ENCODE measurements around the gene DLGAP4. TPM values are rescaled to one million over a fixed set of nuclear protein-coding genes. Genes with fewer than 3 reads are reported as not detected.

DLGAP4 gene
- total and polyA plus RNA-seq, 9 donors = 13.0 to 63.9 (median 52.2) TPM

GRCh38 chr20:36447101-36447500 lies 141.0 kb downstream of the DLGAP4 start:
- DNase-seq = no peak
- no peaks in the 10 kb centered on the region for H3K4me1 ChIP-seq (ENCODE audit: control insufficient read depth, insufficient read depth, low read length)
- peaks cover 3% of the 10 kb centered on the region for H3K27me3 ChIP-seq (ENCODE audit: control insufficient read depth, insufficient read depth, low read length)
- H3K27ac ChIP-seq (ENCODE audit: low read length) = no peak overlapping the region
- H3K9me3 ChIP-seq (replicated peaks; ENCODE audit: control insufficient read depth, low read depth, low read length) = no peaks in the 10 kb centered on the region
- no peak overlapping the region for H3K4me3 ChIP-seq (ENCODE audit: low read length)
- no peaks in the 10 kb centered on the region for H3K36me3 ChIP-seq (ENCODE audit: control insufficient read depth, insufficient read depth, low read length)

- Histone ChIP-seq H3K4me3 (ENCODE audit: low read length) (no peak overlapping the region), H3K9me3 (replicated peaks; ENCODE audit: control insufficient read depth, low read depth, low read length) (no peaks in the 10 kb centered on the region), H3K36me3 (ENCODE audit: control insufficient read depth, insufficient read depth, low read length) (no peaks in the 10 kb centered on the region), H3K27ac (ENCODE audit: low read length) (no peak overlapping the region), H3K4me1 (ENCODE audit: control insufficient read depth, insufficient read depth, low read length) (peaks cover 3% of the 10 kb centered on the region), H3K27me3 (ENCODE audit: control insufficient read depth, insufficient read depth, low read length) (peaks cover 3% of the 10 kb centered on the region)
- no peak for DNase-seq
These were observed 143.5 kb downstream of the DLGAP4 start for GRCh38 chr20:36449663-36450062.

GRCh38 chr20:36454332-36454697 lies 148.2 kb downstream of the DLGAP4 start:
- no peak for DNase-seq
- Histone ChIP-seq H3K27ac (ENCODE audit: low read length) (peak overlapping the region; percentile 29), H3K36me3 (ENCODE audit: control insufficient read depth, insufficient read depth, low read length) (no peaks in the 10 kb centered on the region), H3K27me3 (ENCODE audit: control insufficient read depth, insufficient read depth, low read length) (peaks cover under 1% of the 10 kb centered on the region), H3K4me3 (ENCODE audit: low read length) (no peak overlapping the region), H3K4me1 (ENCODE audit: control insufficient read depth, insufficient read depth, low read length) (peaks cover 15% of the 10 kb centered on the region), H3K9me3 (replicated peaks; ENCODE audit: control insufficient read depth, low read depth, low read length) (no peaks in the 10 kb centered on the region)
- WGBS (ENCODE audit: insufficient coverage) = 54% methylated on average over 2 of the region's 4 CpGs

DNA sequence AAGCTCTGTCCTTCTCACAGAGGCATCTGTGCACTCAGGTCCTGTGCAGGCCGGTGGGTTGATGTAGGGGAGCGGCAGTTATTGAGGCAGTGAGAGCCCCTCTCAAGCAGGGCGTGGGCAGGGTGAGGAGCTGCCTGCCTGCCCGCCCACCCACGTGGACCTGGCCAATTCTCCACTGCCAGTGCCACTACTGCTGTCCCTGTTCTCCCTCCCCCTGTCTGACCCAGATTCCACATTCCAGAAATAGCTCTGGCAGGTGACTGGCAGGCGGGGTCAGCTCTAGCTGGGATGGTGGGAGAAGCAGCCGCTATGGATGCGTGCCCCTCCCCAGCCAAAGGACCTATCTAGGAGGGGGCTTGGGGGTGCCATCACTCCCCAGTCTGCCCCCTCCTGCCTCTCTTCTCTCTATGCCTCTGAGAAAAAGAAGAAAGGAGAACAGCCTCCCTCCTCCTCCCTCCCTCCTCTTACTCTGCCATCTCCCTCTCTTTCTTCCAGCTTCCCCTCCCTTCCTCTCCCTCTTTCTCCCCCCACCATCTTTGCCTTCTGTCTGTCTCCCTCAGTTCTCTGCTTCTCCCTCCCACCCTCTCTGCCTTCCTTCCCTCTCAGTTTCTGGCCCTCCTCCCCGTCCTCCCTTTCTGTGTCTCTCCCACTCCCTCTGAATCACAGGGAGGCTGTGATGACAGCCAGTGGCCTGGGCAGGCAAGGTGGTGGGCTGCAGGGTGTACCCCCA lies 148.7 kb downstream of the DLGAP4 start:
- H3K4me3 ChIP-seq (ENCODE audit: low read length) = no peak overlapping the region
- DNase-seq = peak; percentile 69
- no peaks in the 10 kb centered on the region for H3K36me3 ChIP-seq (ENCODE audit: control insufficient read depth, insufficient read depth, low read length)
- 27% methylated on average over 3 of the region's 9 CpGs for WGBS (ENCODE audit: insufficient coverage)
- H3K4me1 ChIP-seq (ENCODE audit: control insufficient read depth, insufficient read depth, low read length) = peaks cover 15% of the 10 kb centered on the region
- no peaks in the 10 kb centered on the region for H3K27me3 ChIP-seq (ENCODE audit: control insufficient read depth, insufficient read depth, low read length)
- H3K9me3 ChIP-seq (replicated peaks; ENCODE audit: control insufficient read depth, low read depth, low read length) = no peaks in the 10 kb centered on the region
- H3K27ac ChIP-seq (ENCODE audit: low read length) = peak overlapping the region; percentile 29

DNA sequence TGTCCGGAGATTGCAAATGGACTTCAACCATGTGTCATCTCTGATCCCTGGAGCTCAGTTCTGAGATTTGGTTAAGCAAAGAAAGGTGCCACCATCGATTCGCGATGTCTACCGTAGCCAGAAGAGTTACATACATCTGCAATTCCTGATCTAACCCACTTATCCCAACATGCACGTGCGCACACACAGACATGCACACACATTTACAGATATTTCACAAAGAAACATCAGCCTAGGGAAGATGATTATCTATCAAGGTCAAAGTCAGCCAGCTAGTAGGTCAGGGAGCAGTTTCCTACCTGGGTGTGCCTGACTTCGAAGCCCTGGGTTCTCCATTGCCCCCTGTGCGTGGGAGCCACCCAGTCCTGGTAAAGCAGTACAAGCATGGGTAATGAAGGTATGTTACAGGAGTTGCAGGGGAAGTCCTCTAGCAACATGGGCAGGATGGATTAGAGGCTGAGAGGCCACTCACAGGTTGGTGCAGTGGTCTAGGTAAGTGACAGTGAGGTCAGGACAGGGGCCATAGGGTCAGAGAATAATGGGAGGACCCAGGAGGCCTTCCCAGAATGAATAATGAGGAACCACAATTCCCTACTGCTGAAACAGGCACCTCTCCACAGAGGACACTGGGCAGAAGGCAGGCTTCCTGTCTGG lies 150.0 kb downstream of the DLGAP4 start:
- H3K4me3 ChIP-seq (ENCODE audit: low read length) = no peak overlapping the region

DNA sequence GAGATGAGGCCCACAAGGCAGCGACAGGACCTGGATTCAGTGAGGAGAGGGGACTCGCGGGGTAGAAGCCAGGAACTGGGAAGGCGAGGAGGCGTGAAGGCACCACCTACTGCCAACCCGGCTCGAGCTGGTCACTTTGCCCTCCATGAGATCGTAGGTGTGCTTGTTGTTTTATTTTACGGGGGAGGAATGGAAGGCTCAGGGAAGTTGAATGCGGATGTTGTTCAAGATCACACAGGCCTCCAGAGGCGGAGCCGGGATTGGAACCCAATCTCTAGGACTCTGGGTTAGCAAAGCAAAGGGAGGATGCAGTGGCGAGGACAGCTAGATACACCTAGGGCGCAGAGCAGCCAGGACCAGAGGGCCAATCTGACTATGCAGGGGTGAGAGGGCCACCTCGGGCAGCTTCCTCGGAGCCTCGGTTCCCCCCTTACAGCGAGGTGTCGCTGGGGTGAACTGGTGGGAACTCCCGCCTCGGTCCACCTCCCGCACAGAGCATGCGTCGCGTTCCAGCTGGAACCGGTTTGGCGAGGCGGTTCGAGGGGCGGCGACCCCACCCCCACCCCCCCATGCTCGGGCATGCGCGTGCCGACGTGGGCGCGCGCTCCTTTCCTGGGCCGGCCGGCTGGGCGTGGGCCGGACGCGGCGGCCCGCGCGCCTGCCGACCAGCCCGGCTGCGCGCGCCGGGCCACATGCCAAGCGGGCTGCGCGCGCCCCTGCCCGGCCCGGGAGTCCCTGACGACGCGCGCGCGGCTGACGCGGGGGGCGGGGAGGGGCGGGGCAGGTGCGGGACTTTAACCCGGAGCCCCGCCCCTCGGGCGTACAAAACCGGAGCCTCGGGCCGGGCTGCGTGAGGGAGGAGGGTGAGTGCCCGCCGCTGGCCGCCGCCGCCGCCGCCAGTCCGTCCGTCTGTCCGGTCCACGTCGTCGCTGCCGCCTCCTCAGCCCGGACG lies 154.8 kb downstream of the DLGAP4 start:
- H3K4me3 ChIP-seq (ENCODE audit: low read length) = peak overlapping the region; percentile 46
- peaks cover 31% of the 10 kb centered on the region for H3K4me1 ChIP-seq (ENCODE audit: control insufficient read depth, insufficient read depth, low read length)
- H3K9me3 ChIP-seq (replicated peaks; ENCODE audit: control insufficient read depth, low read depth, low read length) = no peaks in the 10 kb centered on the region
- peaks cover 9% of the 10 kb centered on the region for H3K36me3 ChIP-seq (ENCODE audit: control insufficient read depth, insufficient read depth, low read length)
- no peaks in the 10 kb centered on the region for H3K27me3 ChIP-seq (ENCODE audit: control insufficient read depth, insufficient read depth, low read length)
- WGBS (ENCODE audit: insufficient coverage) = 9% methylated on average over 77 of the region's 96 CpGs
- peak overlapping the region; percentile 90 for H3K27ac ChIP-seq (ENCODE audit: low read length)
- peak; percentile 97 for DNase-seq

More for the DNA sequence above, 150.0 kb downstream of the DLGAP4 start:
- 78% methylated on average over 6 of the region's 9 CpGs for WGBS (ENCODE audit: insufficient coverage)
- Histone ChIP-seq H3K27ac (ENCODE audit: low read length) (no peak overlapping the region), H3K4me1 (ENCODE audit: control insufficient read depth, insufficient read depth, low read length) (peaks cover 20% of the 10 kb centered on the region), H3K9me3 (replicated peaks; ENCODE audit: control insufficient read depth, low read depth, low read length) (no peaks in the 10 kb centered on the region), H3K36me3 (ENCODE audit: control insufficient read depth, insufficient read depth, low read length) (no peaks in the 10 kb centered on the region), H3K27me3 (ENCODE audit: control insufficient read depth, insufficient read depth, low read length) (no peaks in the 10 kb centered on the region)
- DNase-seq = no peak

- no peaks in the 10 kb centered on the region for H3K9me3 ChIP-seq (replicated peaks; ENCODE audit: control insufficient read depth, low read depth, low read length)
- peak; percentile 79 for DNase-seq
- peak overlapping the region; percentile 92 for H3K27ac ChIP-seq (ENCODE audit: low read length)
- peaks cover 11% of the 10 kb centered on the region for H3K36me3 ChIP-seq (ENCODE audit: control insufficient read depth, insufficient read depth, low read length)
- peak overlapping the region; percentile 97 for H3K4me3 ChIP-seq (ENCODE audit: low read length)
- under 1% methylated on average over 33 of the region's 58 CpGs for WGBS (ENCODE audit: insufficient coverage)
- no peaks in the 10 kb centered on the region for H3K27me3 ChIP-seq (ENCODE audit: control insufficient read depth, insufficient read depth, low read length)
- peaks cover 40% of the 10 kb centered on the region for H3K4me1 ChIP-seq (ENCODE audit: control insufficient read depth, insufficient read depth, low read length)
These were observed 155.7 kb downstream of the DLGAP4 start for GRCh38 chr20:36461600-36462439.

DNA sequence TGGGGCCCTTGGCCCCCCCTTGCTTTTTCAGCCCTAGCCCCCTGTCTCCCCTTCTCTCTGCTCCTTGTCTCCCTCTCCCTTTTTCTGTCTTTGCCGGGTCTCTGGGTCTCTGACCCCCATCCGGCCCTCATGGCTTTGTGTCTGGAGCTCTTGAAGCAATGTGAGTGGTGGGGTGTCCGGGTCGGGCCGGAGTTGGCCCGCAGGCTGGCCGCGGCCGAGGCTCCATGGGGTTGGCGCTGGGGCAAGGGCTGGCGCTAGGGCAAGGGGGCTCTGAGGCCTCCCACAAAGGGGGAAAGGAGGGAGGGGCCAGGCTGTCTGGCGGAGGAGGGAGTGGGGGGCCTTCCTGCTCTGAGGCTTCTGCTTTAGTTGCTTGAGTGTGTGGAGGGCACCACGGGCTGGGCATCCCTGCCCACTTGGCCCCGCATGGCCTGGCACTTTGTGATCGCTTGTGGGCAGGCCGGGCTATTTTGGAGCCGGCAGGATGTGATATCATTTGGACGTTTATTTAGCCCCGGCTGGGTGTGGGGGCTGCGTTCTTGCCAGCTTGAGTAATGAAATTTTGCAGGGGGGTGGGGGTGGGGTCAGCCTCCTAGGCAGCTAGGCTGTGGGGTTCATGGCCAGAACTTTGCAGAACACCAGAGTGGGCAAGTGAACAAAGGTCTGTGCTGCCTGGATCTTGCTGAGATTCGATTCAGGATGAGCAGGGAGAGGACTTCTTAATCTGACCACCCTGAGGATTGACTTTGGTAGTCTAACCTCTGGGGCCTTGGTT lies 156.5 kb downstream of the DLGAP4 start:
- DNase-seq = peak; percentile 75
- H3K4me1 ChIP-seq (ENCODE audit: control insufficient read depth, insufficient read depth, low read length) = peaks cover 48% of the 10 kb centered on the region

More for the DNA sequence above, 156.5 kb downstream of the DLGAP4 start:
- Histone ChIP-seq H3K36me3 (ENCODE audit: control insufficient read depth, insufficient read depth, low read length) (peaks cover 11% of the 10 kb centered on the region), H3K4me3 (ENCODE audit: low read length) (peak overlapping the region; percentile 97), H3K9me3 (replicated peaks; ENCODE audit: control insufficient read depth, low read depth, low read length) (no peaks in the 10 kb centered on the region), H3K27me3 (ENCODE audit: control insufficient read depth, insufficient read depth, low read length) (no peaks in the 10 kb centered on the region), H3K27ac (ENCODE audit: low read length) (peak overlapping the region; percentile 92)
- WGBS (ENCODE audit: insufficient coverage) = 2% methylated on average over 13 of the region's 21 CpGs

All from muscle of leg (tissue), 11 donors.